Peyer's patch (tissue), 4 donors: Measurements from ENCODE around the gene AGR3.

Experiments
- POLR2A ChIP-seq, 2 donors: fragments of 450-650 bp; IDR thresholded peaks; one replicate each; pipeline ENCODE4 v1.5.1; 2017; ENCODE audit warnings: antibody characterized with exemption in 2 of 2, mild to moderate bottlenecking in 2 of 2, moderate library complexity in 2 of 2
- TF ChIP-seq, protein P1 (sequence below), 6 experiments: fragments of 450-650 bp in 4 of 6; fragments of 200-600 bp in 2 of 6; sonication (generic) in 1 of 6; IDR thresholded peaks; one replicate each; pipeline ENCODE4 v1.5.1; 2017 to 2019; ENCODE audit warnings: antibody characterized with exemption in 6 of 6, mild to moderate bottlenecking in 3 of 6, moderate library complexity in 1 of 6

DNA sequence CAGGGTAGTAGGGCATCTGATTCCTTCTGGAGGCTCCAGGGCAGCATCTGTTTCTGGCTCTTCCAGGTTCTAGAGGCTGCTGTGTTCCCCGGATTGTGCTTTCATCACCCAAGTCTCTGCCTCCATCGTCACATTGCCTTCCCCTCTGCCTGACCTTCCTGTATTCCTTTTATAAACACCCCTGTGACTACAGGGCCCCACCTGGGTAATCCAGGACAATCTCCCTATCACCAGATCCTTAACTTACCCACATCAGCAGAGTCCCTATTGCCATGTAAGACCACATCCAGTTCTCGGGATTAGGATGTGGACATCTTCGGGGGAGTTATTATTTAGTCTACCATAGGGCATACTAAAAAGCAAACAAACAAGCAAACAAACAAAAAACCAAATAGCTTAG, 39.4 kb upstream of the AGR3 start:
- TF ChIP-seq, protein P1, sequence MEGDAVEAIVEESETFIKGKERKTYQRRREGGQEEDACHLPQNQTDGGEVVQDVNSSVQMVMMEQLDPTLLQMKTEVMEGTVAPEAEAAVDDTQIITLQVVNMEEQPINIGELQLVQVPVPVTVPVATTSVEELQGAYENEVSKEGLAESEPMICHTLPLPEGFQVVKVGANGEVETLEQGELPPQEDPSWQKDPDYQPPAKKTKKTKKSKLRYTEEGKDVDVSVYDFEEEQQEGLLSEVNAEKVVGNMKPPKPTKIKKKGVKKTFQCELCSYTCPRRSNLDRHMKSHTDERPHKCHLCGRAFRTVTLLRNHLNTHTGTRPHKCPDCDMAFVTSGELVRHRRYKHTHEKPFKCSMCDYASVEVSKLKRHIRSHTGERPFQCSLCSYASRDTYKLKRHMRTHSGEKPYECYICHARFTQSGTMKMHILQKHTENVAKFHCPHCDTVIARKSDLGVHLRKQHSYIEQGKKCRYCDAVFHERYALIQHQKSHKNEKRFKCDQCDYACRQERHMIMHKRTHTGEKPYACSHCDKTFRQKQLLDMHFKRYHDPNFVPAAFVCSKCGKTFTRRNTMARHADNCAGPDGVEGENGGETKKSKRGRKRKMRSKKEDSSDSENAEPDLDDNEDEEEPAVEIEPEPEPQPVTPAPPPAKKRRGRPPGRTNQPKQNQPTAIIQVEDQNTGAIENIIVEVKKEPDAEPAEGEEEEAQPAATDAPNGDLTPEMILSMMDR (IDR thresholded peaks at IDR 0.05): no peak
- TF ChIP-seq POLR2A (IDR thresholded peaks at IDR 0.05): no peak
